Vagina (tissue), 2 donors: ENCODE results near the gene HIPK2. TPM values are rescaled to one million over a fixed set of nuclear protein-coding genes. Genes with fewer than 3 reads are reported as not detected.

ENCODE experiments used
- DNase-seq, 2 donors: peaks; one replicate each; pipeline ENCODE4 v3.0.0-alpha.2; 2017; ENCODE audit errors: extremely low spot score in 2 of 2
- H3K27ac ChIP-seq: fragments of 200-600 bp; sonication (generic); one replicate; pipeline ENCODE4 v1.5.1; 2019
- H3K27me3 ChIP-seq: fragments of 200-600 bp; sonication (generic); one replicate; pipeline ENCODE4 v1.5.1; 2019
- H3K36me3 ChIP-seq, 2 donors: fragments of 200-600 bp; sonication (generic); one replicate each; pipeline ENCODE4 v1.5.1; 2017 to 2019
- H3K4me1 ChIP-seq: fragments of 200-600 bp; sonication (generic); one replicate; pipeline ENCODE4 v1.5.1; 2019
- H3K4me3 ChIP-seq, 2 donors: fragments of 200-600 bp; sonication (generic); 1 replicate in 1 of 2; 2 replicates in 1 of 2; pipeline ENCODE4 v1.5.1; 2016 to 2019
- H3K9me3 ChIP-seq: fragments of 200-600 bp; sonication (generic); one replicate; pipeline ENCODE4 v1.5.1; 2019
- POLR2A ChIP-seq, 2 donors: fragments of 450-650 bp; IDR thresholded peaks; one replicate each; pipeline ENCODE4 v1.6.1; 2017; ENCODE audit warnings: antibody characterized with exemption in 2 of 2, mild to moderate bottlenecking in 2 of 2, moderate library complexity in 2 of 2
- POLR2AphosphoS5 ChIP-seq, 2 donors: sonication (generic); formaldehyde crosslinking; IDR thresholded peaks; one replicate each; pipeline ENCODE4 v1.9.0; 2017; ENCODE audit warnings: antibody characterized with exemption in 2 of 2, mild to moderate bottlenecking in 2 of 2, low read depth in 1 of 2; ENCODE audit not compliant: insufficient read depth in 1 of 2
- intact Hi-C: fragments of 100-400 bp; cut with DNase I; formaldehyde crosslinking; loops from one replicate; pipeline ENCODE4 v1.15.1; 2023
- total RNA-seq: library from RNA; depleted of rRNA; stranded (reverse); fragments of >200 nt; gene quantifications from one replicate; pipeline ENCODE4 v1.2.3, GENCODE V29; 2016
- TF ChIP-seq, protein P1 (sequence below), 3 experiments: fragments of 450-650 bp in 2 of 3; fragments of 200-600 bp in 1 of 3; sonication (generic) in 1 of 3; IDR thresholded peaks; one replicate each; pipeline ENCODE4 v1.5.1; 2017 to 2019; ENCODE audit warnings: antibody characterized with exemption in 3 of 3, mild to moderate bottlenecking in 2 of 3, moderate library complexity in 2 of 3

The HIPK2 gene
- total RNA-seq, 1 donor from 2014 or later: 21.9 TPM

DNA sequence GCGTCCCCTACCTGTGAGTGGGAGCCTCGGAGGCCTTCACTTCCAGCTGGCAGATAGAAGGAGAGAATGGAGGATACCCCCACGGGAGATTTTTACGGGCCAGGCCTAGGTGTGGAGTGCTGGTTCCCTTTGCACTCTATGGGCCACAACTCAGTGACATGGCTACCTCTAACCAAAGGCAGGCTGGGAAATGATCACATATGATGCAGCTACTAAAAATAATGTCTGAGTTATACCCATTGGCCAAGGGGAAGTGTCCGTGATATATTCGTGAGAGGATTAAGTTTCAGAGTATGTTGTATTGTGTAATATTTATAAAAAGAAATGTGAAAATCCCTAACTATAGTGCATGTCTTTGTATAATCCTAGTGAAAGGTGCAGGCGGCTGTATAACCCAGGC lies 13.5 kb upstream of the HIPK2 start:
- no peaks in the 10 kb centered on the region for H3K4me1 ChIP-seq
- intact Hi-C loops: no loop called here
- no peak overlapping the region for H3K27ac ChIP-seq
- no peak overlapping the region for H3K4me3 ChIP-seq
- no peaks in the 10 kb centered on the region for H3K9me3 ChIP-seq
- TF ChIP-seq POLR2AphosphoS5 (IDR thresholded peaks at IDR 0.05; ENCODE audit: insufficient read depth in 1 of 2, low read depth in 1 of 2) (no peak), POLR2A (IDR thresholded peaks at IDR 0.05) (no peak)
- TF ChIP-seq, protein P1, sequence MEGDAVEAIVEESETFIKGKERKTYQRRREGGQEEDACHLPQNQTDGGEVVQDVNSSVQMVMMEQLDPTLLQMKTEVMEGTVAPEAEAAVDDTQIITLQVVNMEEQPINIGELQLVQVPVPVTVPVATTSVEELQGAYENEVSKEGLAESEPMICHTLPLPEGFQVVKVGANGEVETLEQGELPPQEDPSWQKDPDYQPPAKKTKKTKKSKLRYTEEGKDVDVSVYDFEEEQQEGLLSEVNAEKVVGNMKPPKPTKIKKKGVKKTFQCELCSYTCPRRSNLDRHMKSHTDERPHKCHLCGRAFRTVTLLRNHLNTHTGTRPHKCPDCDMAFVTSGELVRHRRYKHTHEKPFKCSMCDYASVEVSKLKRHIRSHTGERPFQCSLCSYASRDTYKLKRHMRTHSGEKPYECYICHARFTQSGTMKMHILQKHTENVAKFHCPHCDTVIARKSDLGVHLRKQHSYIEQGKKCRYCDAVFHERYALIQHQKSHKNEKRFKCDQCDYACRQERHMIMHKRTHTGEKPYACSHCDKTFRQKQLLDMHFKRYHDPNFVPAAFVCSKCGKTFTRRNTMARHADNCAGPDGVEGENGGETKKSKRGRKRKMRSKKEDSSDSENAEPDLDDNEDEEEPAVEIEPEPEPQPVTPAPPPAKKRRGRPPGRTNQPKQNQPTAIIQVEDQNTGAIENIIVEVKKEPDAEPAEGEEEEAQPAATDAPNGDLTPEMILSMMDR (IDR thresholded peaks at IDR 0.05): no peak
- no peaks in the 10 kb centered on the region for H3K36me3 ChIP-seq
- no peak for DNase-seq
- H3K27me3 ChIP-seq: no peaks in the 10 kb centered on the region

DNA sequence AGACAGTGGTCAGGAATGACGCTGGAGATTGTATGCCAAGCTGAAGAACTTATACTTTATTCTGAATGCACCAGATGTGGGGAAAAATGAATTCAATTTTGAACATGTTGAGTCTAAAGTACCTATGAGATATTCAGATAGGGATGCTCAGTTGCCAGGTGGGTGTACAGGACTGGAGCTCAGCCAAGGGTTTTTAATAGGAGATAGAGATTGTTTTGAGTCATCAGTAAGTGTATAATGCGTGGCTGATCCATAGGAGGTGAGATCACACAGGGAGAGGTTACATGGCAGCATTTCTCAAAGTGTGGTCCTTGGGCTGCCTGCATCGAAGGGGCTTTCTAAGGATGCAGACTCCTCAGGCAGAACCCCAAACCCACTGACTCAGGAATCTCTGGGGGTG lies 6.8 kb upstream of the HIPK2 start:
- H3K4me1 ChIP-seq: no peaks in the 10 kb centered on the region
- TF ChIP-seq POLR2A (IDR thresholded peaks at IDR 0.05): no peak
- TF ChIP-seq, protein P1 (IDR thresholded peaks at IDR 0.05): no peak
- no peak for TF ChIP-seq POLR2AphosphoS5 (IDR thresholded peaks at IDR 0.05; ENCODE audit: insufficient read depth in 1 of 2, low read depth in 1 of 2)
- H3K27ac ChIP-seq: no peak overlapping the region
- H3K4me3 ChIP-seq: no peak overlapping the region
- intact Hi-C loops: no loop called here
- DNase-seq: no peak
- no peaks in the 10 kb centered on the region for H3K36me3 ChIP-seq
- no peaks in the 10 kb centered on the region for H3K9me3 ChIP-seq
- H3K27me3 ChIP-seq: no peaks in the 10 kb centered on the region

DNA sequence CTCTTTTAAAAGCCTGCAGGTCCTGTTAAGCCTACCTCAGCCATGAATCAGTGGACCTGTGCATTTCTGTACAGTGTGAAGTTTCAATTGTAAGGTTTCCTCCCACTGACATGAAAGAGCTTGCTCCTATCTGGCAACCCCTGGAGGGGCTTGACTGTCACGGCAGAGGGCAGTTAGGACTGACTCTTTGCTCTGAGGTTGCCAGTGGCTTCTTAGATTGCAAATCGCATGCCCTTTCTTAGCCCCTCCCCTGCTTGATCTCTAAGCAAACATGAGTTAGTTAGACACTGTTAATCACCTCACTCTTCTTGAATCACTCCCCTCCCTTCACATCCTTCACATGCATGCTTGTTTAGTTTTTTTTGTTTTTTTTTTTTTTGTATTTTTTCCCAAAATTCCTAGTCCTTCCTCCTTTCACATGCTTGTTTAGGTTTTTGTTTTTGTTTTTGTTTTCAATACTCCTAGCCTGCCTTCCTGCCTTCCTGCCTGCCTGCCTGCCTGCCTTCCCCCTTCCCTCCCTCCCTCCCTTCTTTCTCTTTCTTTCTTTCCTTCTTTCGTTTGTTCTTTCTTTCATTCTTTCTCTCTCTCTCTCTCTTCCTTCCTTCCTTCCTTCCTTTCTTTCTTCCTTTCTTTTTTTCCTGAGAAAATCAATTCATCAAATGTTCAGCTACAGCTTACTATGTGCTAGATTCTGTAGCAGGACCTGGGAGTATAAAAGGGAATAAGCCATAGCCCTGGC lies 6.0 kb upstream of the HIPK2 start:
- Histone ChIP-seq H3K36me3 (no peaks in the 10 kb centered on the region), H3K4me1 (peaks cover 4% of the 10 kb centered on the region), H3K4me3 (no peak overlapping the region), H3K9me3 (no peaks in the 10 kb centered on the region), H3K27me3 (no peaks in the 10 kb centered on the region), H3K27ac (no peak overlapping the region)
- no peak for TF ChIP-seq POLR2A (IDR thresholded peaks at IDR 0.05)
- TF ChIP-seq, protein P1 (IDR thresholded peaks at IDR 0.05): no peak
- no peak for TF ChIP-seq POLR2AphosphoS5 (IDR thresholded peaks at IDR 0.05; ENCODE audit: insufficient read depth in 1 of 2, low read depth in 1 of 2)
- no peak for DNase-seq
- intact Hi-C loops: no loop called here

DNA sequence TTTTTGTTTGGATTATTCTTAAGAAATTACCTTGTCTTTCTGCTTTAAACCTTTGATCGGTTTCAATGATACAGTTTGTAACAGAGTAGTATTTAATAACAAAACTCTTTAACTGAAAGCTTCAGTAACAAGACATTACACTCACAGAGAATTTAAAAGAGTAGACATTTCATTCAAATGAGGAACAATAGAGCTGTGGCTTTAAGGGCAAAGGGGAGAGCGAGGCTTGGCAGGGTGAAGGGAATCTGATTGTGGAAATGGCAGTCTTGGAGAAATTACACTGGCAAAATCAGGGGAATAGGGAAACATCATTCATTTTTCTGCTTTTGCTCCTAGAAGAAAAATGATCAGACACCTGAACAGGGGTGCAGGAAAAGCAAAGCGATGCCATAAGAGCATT lies 5.1 kb upstream of the HIPK2 start:
- TF ChIP-seq, protein P1 (IDR thresholded peaks at IDR 0.05): no peak
- TF ChIP-seq POLR2A (IDR thresholded peaks at IDR 0.05) (no peak), POLR2AphosphoS5 (IDR thresholded peaks at IDR 0.05; ENCODE audit: insufficient read depth in 1 of 2, low read depth in 1 of 2) (no peak)
- no peaks in the 10 kb centered on the region for H3K9me3 ChIP-seq
- H3K27me3 ChIP-seq: no peaks in the 10 kb centered on the region
- no peak overlapping the region for H3K27ac ChIP-seq
- no peaks in the 10 kb centered on the region for H3K36me3 ChIP-seq
- intact Hi-C loops: no loop called here
- H3K4me3 ChIP-seq: no peak overlapping the region
- H3K4me1 ChIP-seq: peaks cover 8% of the 10 kb centered on the region
- no peak for DNase-seq

DNA sequence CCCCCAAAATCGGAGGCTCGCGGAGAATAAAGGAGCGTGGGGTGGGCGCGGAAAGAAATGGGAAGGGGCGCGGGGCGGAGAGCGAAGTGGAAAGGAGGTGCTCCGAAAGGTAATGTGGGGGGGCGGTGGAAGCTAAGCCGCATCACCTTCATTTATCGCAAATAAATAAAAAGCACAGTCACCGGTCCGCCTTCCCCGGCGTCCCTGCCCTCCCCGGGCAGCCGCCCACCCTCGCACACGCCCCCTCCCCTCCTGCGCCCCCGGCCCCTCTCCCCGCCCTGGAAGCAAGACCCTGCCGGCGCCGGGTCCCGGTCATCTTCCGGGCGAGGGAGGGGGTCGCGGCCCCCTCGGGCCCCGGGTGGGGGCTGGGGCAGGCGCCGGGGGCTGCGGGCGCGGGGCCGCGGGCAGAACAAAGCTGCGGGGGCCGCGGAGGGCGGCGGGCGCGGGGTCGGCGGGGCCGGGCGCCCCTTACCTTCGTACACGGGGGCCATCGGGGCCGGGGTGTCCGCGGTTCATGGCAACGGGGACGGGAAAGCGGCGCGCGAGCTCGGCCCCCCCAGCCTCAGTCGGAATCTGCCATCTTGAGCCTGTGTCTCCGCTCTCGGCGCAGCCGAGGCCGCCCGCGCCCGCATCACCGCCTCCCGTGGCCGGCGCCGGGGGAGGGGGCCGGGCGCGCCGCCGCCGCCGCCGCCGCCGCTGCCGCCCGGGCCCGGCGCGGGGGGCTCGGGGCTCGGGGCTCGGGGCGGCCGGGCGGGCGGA lies 486 bp downstream of the HIPK2 start:
- no peak for TF ChIP-seq POLR2A (IDR thresholded peaks at IDR 0.05)
- no peak for TF ChIP-seq POLR2AphosphoS5 (IDR thresholded peaks at IDR 0.05; ENCODE audit: insufficient read depth in 1 of 2, low read depth in 1 of 2)
- TF ChIP-seq, protein P1 (IDR thresholded peaks at IDR 0.05): no peak
- Histone ChIP-seq H3K36me3 (no peaks in the 10 kb centered on the region), H3K4me1 (peaks cover 23% of the 10 kb centered on the region)

More for the DNA sequence above, 486 bp downstream of the HIPK2 start:
- peak overlapping the region; percentile 95 for H3K27ac ChIP-seq
- no peaks in the 10 kb centered on the region for H3K9me3 ChIP-seq
- peak overlapping the region; percentile 63 to 92 for H3K4me3 ChIP-seq
- intact Hi-C loops: loop anchor here (5.0 to 10.0 kb wide), 4 partner anchors 40 to 225 kb away; no protein-coding TSS in a partner anchor
- H3K27me3 ChIP-seq: no peaks in the 10 kb centered on the region
- DNase-seq: no peak
